NCI-H187 treated with DMSO at 0.1 percent for 48 hours (cell line): ENCODE measurements around the gene SLX4.
"Not testable (repeated sequence)": the region's sequence is repeated elsewhere in the genome, so short reads cannot be mapped to it uniquely, and the experiment has no call there.

Source experiments
- DNase-seq: peaks from one replicate; lab custom pipeline; 2025; lab: John Stamatoyannopoulos, UW

Gene SLX4, protein sequence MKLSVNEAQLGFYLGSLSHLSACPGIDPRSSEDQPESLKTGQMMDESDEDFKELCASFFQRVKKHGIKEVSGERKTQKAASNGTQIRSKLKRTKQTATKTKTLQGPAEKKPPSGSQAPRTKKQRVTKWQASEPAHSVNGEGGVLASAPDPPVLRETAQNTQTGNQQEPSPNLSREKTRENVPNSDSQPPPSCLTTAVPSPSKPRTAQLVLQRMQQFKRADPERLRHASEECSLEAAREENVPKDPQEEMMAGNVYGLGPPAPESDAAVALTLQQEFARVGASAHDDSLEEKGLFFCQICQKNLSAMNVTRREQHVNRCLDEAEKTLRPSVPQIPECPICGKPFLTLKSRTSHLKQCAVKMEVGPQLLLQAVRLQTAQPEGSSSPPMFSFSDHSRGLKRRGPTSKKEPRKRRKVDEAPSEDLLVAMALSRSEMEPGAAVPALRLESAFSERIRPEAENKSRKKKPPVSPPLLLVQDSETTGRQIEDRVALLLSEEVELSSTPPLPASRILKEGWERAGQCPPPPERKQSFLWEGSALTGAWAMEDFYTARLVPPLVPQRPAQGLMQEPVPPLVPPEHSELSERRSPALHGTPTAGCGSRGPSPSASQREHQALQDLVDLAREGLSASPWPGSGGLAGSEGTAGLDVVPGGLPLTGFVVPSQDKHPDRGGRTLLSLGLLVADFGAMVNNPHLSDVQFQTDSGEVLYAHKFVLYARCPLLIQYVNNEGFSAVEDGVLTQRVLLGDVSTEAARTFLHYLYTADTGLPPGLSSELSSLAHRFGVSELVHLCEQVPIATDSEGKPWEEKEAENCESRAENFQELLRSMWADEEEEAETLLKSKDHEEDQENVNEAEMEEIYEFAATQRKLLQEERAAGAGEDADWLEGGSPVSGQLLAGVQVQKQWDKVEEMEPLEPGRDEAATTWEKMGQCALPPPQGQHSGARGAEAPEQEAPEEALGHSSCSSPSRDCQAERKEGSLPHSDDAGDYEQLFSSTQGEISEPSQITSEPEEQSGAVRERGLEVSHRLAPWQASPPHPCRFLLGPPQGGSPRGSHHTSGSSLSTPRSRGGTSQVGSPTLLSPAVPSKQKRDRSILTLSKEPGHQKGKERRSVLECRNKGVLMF (N-terminal part only)

DNA sequence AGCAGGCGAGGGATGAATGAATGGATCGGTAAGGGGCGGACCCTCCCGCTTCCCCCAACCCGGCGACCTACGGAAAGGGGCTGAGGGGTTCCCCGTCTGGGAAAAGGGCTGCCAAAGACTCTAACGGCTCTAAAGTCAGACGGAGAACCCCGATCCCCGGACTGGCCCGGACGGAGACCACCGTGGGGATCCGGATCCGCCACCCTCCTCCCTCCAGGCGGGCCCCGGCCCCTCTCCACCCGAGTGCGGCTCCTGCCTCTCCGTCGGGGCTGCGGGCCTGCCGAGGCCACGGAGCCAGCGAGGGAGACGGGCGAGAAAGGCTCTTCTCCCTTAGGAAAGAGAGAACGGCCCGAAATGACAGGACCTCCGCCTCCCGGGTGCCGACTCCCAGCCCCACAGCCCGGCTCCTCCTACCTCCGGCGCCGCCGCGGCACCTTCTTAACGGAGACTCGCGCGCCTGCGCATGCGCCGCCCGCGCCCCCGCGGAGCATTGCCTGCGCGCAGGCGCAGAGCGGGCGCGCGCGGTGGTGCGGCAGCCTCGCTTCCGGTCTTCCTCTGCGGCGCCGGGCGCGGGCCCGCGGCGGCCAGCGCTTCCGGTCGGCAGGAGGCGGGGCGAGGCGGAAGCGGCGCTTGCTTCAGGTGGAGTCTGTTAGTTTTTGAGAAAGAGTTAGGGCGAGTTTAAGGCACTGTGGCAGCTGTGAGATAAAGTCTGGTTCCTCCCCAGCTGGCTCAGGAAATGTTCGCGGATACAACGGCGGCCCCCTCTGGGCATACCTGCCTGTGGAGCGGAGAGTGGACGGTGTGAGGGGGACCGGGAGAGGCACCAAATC, at the start of gene SLX4:
SLX4 (minus strand) TSS at position 461 of the 830 bp plus-strand sequence. CDS start 2,642 bp downstream, outside the sequence.
- peak; percentile 82 for DNase-seq

DNA sequence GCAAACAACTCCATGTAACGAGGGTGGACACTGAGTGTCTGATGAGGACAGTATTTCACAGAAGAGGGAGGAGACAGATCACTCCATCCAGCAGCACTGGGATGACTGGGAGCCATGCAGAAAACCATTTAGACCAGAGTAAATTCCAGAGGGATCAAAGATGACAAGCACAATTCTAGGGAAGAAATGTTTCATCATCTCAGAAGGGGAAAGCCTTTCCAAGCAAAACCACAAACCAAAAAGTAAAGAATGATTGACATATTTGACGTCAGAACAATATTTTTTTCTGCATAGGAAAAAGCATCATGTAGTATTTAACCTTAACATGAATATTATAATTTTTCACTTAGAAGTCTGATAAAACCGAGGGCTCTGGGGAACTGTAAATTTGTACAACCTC, 47.8 kb upstream of the SLX4 start:
- no peak for DNase-seq

DNA sequence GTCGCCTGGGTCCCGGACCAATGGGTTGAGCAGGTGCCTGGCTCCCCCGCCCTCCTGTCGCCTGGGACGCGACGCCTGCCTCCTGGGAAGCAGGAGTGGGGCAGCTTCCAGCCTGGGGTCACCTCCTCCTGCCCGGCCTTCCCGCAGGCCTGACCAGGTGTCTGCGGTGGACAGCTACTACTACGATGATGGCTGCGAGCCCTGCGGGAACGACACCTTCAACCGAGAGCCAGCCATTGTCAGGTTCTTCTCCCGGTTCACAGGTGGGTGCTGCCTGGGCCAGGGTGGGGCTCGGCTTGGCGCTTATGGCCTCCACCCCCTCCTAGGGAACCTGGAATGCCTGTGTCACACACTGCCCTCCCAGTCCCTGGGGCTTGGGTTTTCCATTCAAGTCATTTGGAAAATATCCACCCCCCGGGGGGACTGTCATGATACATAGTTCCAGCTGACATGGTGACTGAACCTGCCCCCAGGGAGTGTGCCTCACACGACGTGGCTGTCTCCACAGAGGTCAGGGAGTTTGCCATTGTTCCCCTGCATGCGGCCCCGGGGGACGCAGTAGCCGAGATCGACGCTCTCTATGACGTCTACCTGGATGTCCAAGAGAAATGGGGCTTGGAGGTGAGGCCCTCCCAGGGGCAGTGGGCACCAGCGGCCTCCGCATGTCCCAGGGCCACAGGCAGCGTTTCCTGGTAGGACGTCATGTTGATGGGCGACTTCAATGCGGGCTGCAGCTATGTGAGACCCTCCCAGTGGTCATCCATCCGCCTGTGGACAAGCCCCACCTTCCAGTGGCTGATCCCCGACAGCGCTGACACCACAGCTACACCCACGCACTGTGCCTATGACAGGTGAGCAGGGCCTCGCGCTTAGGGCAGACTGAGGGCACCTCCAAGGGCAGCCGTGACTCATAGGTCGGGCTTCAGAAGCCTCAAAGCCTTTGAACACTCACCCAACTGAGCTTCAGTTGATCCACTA, 45.4 kb upstream of the SLX4 start:
- DNase-seq = no peak

- DNase-seq = not testable (repeated sequence)
Observed at GRCh38 chr16:3656160-3656490, 44.7 kb upstream of the SLX4 start.

GRCh38 chr16:3655396-3656159, 44.2 kb upstream of the SLX4 start:
- DNase-seq = no peak

DNA sequence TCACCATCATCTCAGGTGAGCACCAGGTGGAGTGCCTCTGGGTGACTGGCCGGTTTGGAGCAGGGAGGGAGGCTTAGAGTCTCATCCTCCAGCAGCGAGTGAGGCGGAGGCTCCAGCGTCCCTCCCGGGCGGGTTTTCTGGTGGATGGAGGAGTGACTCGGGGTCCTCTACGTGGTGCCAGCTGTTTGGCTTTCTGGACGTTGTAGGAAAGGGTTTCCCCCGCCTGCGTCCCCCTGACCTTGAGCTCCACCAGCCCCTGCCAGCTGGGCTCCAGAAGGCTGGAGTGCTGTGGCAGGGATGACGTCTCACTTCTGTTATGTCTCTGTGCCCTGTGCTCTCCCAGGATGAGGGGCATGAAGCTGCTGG, 43.6 kb upstream of the SLX4 start:
- DNase-seq = no peak

DNA sequence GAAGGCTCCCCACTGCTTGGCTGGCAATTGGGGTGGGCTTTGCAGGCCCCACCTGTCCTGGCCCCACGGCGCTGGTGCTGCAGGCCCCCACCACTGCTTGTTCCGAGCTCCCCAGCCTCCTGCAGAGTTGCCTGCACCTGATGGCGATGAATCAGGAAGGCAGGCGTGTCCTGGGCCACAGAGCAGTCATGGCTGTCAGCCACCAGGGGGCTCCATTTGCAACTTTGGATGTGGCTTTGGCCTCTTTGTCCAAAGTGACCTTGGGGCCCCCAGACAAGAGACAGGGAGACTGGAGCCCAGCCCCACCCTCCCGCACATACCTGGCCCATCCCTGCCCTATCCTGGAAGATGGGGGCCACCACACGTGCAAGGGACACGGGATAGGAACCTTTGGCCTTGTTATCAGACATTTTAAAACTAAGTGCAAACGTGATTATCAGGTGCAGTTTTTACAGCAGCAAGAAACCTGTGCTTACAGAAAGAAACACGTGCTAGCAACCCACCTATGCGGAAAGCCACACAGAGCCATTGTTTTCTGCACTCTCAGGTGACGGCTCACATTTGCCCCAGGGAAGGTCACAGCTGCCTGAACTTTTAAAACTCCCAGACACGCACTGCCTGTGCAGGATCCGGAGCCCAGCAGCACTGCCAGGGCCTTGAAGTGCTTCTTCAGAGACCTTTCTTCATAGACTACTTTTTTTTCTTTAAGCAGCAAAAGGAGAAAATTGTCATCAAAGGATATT, 43.0 kb upstream of the SLX4 start, which contains the start of gene DNASE1:
DNASE1 (plus strand) TSS at position 443 of the 743 bp plus-strand sequence. CDS start 683 bp downstream, outside the sequence.
- no peak for DNase-seq

- no peak for DNase-seq
Observed at GRCh38 chr16:3652373-3653195, 41.2 kb upstream of the SLX4 start.

- no peak for DNase-seq
Observed at GRCh38 chr16:3651461-3652372, 40.3 kb upstream of the SLX4 start.

- no peak for DNase-seq
Observed at GRCh38 chr16:3650631-3651265, 39.3 kb upstream of the SLX4 start.

- DNase-seq = no peak
Observed at GRCh38 chr16:3646348-3646920, 35.0 kb upstream of the SLX4 start.

DNA sequence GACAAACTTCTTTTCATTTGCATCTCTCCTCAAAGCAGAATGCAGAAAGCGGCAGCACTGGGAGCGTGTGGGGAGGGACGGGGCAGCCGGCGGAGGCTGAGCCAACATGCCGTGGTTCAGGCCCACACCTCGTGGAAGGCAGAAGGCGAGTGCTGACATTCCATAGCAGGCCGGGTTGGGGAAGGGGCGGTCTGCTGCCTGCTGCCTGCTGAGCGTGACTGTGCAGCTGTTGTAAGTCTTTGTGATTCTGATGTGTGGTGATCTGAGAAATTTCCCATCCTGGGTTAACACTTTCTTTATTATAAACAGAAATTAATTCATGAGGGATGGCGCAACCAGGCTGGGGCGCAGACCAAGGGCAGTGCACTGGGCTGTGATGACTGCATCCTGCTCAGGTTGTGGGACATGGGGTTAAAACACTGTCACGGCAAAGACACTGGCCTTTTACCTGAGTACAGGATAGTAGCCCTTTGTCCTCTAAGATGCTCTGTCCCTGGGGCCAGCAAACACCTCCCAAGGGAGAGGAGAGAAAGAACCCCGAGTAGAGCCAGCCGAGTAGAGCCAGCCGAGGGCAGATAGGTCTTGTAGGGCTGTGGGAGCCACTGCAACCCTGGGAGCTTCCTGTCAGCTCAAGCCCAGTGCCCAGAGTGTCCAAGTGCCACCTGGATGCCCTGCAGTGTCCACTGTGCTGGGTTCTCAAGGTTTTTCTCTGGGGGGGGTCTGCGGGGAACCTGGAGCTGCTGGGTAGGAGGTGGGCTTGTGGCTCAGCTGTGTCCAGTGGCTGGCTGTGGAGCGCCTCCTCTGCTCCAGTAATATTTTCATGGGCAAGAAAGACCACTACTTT, 34.3 kb upstream of the SLX4 start:
- no peak for DNase-seq

DNA sequence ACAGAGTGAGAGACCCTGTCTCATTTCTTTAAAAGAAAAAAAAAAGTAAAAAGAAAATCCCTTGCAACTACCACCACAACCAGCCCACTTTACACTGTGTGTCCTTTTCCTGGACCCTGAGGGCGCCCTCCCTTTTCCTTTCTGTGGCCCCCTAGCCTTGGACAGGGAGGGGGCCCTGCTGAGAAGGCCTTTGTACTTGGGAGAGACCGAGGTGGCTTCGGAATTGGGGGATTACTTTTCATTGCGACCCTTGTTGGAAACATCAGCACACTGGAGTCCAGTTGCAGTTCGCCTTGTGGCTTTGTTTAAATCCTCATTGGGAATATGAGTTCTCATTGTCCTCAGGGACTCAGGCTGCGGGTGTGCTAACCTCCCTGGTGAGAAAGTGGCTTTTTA, 33.7 kb upstream of the SLX4 start:
- DNase-seq = no peak

GRCh38 chr16:3643095-3643730, 31.8 kb upstream of the SLX4 start:
- no peak for DNase-seq
